GM12801 (cell line): ENCODE measurements around the gene ARL6IP4.

ENCODE experiments used
- TF ChIP-seq, protein P1 (sequence below): IDR thresholded peaks from one replicate; pipeline ENCODE4 v1.5.1; 2011; ENCODE audit warnings: control low read depth; ENCODE audit not compliant: insufficient read length; ENCODE audit errors: extremely low read depth

The ARL6IP4 gene

DNA sequence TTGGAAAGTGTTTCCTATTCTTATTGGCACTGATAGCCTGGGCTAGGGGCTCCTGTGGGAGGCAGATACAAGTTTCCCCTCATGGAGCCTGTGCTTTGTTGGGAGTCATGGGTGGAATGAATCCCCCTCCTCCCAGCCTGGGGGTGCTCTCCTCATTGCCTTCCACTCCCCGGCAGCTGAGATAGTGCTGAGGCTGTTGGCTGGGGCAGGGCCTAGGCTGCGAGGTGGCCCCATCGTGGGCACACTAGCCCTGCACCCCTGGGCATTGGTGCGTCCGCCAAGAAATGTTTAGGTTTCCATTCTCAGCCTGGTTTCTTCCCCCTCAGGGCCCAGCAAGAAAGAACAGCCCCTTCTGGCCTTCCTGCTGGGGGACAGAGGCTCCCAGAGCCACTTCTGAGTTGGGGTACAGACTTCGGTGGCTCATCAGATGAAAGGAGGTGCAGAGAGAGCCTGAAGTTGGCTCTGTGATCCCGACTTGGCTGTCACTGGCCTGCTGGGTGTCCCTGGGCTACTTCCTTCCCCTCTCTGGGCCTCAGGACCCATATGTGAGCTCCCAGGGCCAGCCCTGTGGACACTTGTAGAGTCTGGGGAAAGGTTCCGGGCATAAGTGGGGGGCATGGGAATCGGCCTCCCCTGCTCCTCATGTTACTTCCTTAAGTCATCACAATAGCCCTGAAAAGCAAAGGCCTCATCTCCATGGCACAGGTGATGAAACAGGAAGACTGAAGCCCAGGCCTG is 2.7 kb upstream of the ARL6IP4 start:
- TF ChIP-seq, protein P1, sequence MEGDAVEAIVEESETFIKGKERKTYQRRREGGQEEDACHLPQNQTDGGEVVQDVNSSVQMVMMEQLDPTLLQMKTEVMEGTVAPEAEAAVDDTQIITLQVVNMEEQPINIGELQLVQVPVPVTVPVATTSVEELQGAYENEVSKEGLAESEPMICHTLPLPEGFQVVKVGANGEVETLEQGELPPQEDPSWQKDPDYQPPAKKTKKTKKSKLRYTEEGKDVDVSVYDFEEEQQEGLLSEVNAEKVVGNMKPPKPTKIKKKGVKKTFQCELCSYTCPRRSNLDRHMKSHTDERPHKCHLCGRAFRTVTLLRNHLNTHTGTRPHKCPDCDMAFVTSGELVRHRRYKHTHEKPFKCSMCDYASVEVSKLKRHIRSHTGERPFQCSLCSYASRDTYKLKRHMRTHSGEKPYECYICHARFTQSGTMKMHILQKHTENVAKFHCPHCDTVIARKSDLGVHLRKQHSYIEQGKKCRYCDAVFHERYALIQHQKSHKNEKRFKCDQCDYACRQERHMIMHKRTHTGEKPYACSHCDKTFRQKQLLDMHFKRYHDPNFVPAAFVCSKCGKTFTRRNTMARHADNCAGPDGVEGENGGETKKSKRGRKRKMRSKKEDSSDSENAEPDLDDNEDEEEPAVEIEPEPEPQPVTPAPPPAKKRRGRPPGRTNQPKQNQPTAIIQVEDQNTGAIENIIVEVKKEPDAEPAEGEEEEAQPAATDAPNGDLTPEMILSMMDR: no peak

- TF ChIP-seq, protein P1: no peak
These were observed 1.9 kb upstream of the ARL6IP4 start for GRCh38 chr12:122978507-122978955.

GRCh38 chr12:122979001-122979907 is 1.2 kb upstream of the ARL6IP4 start:
- TF ChIP-seq, protein P1: no peak

DNA sequence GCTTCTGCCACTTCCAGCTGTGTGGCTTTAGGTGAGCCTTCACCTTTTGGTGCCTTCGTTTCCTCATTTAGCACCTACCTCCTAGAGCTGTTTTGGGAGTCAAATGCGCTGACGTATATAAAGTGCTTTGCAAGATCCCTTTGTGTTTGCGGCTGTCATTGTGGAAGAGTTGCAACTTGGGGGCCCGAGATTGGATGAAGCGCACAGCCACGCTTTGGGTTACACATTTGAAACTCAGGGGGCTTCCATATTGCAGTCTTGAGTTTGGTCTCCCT is 636 bp upstream of the ARL6IP4 start:
- TF ChIP-seq, protein P1: no peak

GRCh38 chr12:122981036-122981471 is 573 bp downstream of the ARL6IP4 start:
- TF ChIP-seq, protein P1: no peak

DNA sequence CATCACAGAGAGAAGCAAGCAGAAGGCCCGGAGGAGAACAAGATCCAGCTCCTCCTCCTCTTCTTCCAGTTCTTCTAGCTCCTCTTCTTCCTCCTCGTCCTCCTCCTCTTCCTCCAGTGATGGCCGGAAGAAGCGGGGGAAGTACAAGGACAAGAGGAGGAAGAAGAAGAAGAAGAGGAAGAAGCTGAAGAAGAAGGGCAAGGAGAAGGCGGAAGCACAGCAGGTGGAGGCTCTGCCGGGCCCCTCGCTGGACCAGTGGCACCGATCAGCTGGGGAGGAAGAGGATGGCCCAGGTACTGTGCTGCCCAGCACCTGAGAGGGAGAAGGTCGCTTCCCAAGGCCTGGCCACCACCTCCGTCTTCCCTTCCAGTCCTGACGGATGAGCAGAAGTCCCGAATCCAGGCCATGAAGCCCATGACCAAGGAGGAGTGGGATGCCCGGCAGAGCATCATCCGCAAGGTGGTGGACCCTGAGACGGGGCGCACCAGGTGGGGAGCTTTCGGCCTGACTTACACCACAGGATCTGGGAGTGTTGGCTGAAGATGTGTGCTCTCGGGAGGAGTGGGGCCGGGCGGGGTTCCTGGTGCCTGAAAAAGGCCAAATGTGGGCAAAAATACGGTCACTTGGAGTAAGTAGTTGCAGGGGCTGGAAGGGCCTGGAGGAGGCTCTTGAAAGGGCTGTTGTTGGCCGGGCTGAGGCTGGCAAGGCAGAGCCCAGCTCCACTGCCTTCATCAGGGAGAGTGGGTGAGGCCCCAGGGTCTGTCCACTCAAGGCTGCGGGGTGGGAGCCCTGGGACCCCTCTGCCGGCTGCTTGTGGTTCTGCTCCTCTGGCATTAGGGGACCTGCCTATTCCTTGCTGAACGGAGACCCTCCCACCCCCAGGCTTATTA is 1.4 kb downstream of the ARL6IP4 start:
- TF ChIP-seq, protein P1: no peak

DNA sequence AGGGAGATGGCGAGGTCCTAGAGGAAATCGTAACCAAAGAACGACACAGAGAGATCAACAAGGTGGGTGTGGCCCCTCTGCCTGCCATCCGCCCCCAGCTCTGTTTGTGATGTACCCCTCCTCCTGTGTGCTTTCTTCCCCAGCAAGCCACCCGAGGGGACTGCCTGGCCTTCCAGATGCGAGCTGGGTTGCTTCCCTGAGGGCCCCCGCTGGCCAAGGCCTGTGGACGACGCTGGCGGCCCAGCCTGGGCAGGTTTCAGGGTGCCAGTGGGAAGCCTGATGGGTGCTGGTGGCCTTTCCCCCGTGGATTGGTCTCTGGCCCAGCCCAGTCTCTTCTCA is 2.0 kb downstream of the ARL6IP4 start:
- TF ChIP-seq, protein P1: no peak
